IMR-90 (cell line): ENCODE results near the gene MSI2. TPM values are rescaled to one million over a fixed set of nuclear protein-coding genes. Genes with fewer than 3 reads are reported as not detected.
A peak's percentile ranks its signal among the peaks of the same experiment; 100 is the strongest.

Source experiments
- ATAC-seq: fragments of 200-7000 bp; cut with Tn5 transposase; 2 replicates; pipeline ENCODE4 v1.9.1; 2020; ENCODE audit warnings: low read depth, mild to moderate bottlenecking, moderate library complexity
- BruUV-seq: library from RNA; stranded (reverse); fragments of 400-500 nt; replicated peaks from 2 replicates; lab custom pipeline; 2021; lab: Mats Ljungman, UMichigan
- CTCF ChIA-PET: fragments of 300-600 bp; formaldehyde crosslinking; extraction: SDS; loops from one replicate; lab custom pipeline; 2021; ENCODE audit warnings: antibody characterized with exemption; lab: Yijun Ruan, JAX
- POLR2A ChIA-PET: fragments of 300-600 bp; sonication (Branson Sonifier 250); formaldehyde crosslinking; loops from one replicate; lab custom pipeline; 2022; ENCODE audit warnings: antibody characterized with exemption; ENCODE audit not compliant: unreplicated experiment; lab: Charles Lee
- DNase-seq: peaks from one replicate; pipeline ENCODE4 v3.0.0; 2013
- H2AFZ ChIP-seq: replicated peaks from 2 replicates; pipeline ENCODE3; 2013; ENCODE audit warnings: low read length, mild to moderate bottlenecking; ENCODE audit not compliant: poor library complexity
- H2AK5ac ChIP-seq: 2 replicates; pipeline ENCODE4 v1.6.1; 2013; ENCODE audit warnings: low read depth, low read length, inconsistent platforms
- H2AK9ac ChIP-seq: replicated peaks from 2 replicates; pipeline ENCODE3; 2013; ENCODE audit warnings: mild to moderate bottlenecking, low read depth, low read length, moderate library complexity; ENCODE audit not compliant: poor library complexity
- H2BK120ac ChIP-seq: 2 replicates; pipeline ENCODE4 v1.6.1; 2013; ENCODE audit warnings: low read depth, low read length, inconsistent platforms
- H2BK15ac ChIP-seq: 3 replicates; pipeline ENCODE4 v1.6.1; 2013; ENCODE audit warnings: low read depth, low read length, inconsistent platforms
- H2BK20ac ChIP-seq: 2 replicates; pipeline ENCODE4 v1.6.1; 2013; ENCODE audit warnings: low read depth, mild to moderate bottlenecking, inconsistent platforms, low read length, moderate library complexity
- H2BK5ac ChIP-seq: 2 replicates; pipeline ENCODE4 v1.6.1; 2013; ENCODE audit warnings: mild to moderate bottlenecking, low read depth, low read length, inconsistent platforms; ENCODE audit not compliant: poor library complexity, severe bottlenecking
- H3K14ac ChIP-seq: replicated peaks from 2 replicates; pipeline ENCODE4 v1.6.1; 2013; ENCODE audit warnings: low read depth, low read length, inconsistent platforms
- H3K18ac ChIP-seq: 2 replicates; pipeline ENCODE4 v1.6.1; 2013; ENCODE audit warnings: low read depth, low read length, control low read depth
- H3K23ac ChIP-seq: 2 replicates; pipeline ENCODE4 v1.6.1; 2013; ENCODE audit warnings: low read depth, low read length, inconsistent platforms
- H3K27ac ChIP-seq: 2 replicates; pipeline ENCODE4 v1.5.1; 2013; ENCODE audit warnings: mild to moderate bottlenecking, control low read depth, low read length; ENCODE audit not compliant: insufficient read depth
- H3K27me3 ChIP-seq: 2 replicates; pipeline ENCODE4 v1.6.1; 2013; ENCODE audit warnings: low read length; ENCODE audit not compliant: control insufficient read depth, insufficient read depth
- H3K36me3 ChIP-seq: 2 replicates; pipeline ENCODE4 v1.6.1; 2013; ENCODE audit warnings: low read length, mixed read lengths; ENCODE audit not compliant: control insufficient read depth, insufficient read depth
- H3K4ac ChIP-seq: 2 replicates; pipeline ENCODE4 v1.6.1; 2013; ENCODE audit warnings: low read depth, low read length, inconsistent platforms
- H3K4me1 ChIP-seq: 2 replicates; pipeline ENCODE4 v1.6.1; 2013; ENCODE audit warnings: low read length, mixed read lengths; ENCODE audit not compliant: control insufficient read depth, insufficient read depth
- H3K4me2 ChIP-seq: 2 replicates; pipeline ENCODE4 v1.6.1; 2013; ENCODE audit warnings: low read depth, mild to moderate bottlenecking, control low read depth, low read length, moderate library complexity
- H3K4me3 ChIP-seq: 2 replicates; pipeline ENCODE4 v1.5.1; 2013; ENCODE audit warnings: low read depth, mild to moderate bottlenecking, control low read depth, low read length, moderate library complexity; ENCODE audit not compliant: insufficient read depth
- H3K56ac ChIP-seq: 2 replicates; pipeline ENCODE4 v1.6.1; 2013; ENCODE audit warnings: low read length, inconsistent platforms; ENCODE audit not compliant: insufficient read depth; ENCODE audit errors: extremely low read depth
- H3K79me1 ChIP-seq, 2 experiments: 2 replicates each; pipeline ENCODE4 v1.6.1; 2013; ENCODE audit warnings: low read length in 2 of 2, inconsistent platforms in 1 of 2, low read depth in 1 of 2
- H3K9ac ChIP-seq: 2 replicates; pipeline ENCODE4 v1.6.1; 2013; ENCODE audit warnings: low read depth, low read length, control low read depth
- H3K9me1 ChIP-seq: 2 replicates; pipeline ENCODE4 v1.6.1; 2013; ENCODE audit warnings: low read length, inconsistent platforms; ENCODE audit not compliant: insufficient read depth
- H3K9me3 ChIP-seq: 2 replicates; pipeline ENCODE4 v1.6.1; 2013; ENCODE audit warnings: low read length; ENCODE audit not compliant: control insufficient read depth, insufficient read depth
- H4K20me1 ChIP-seq: 2 replicates; pipeline ENCODE4 v1.6.1; 2013; ENCODE audit warnings: low read length, inconsistent platforms; ENCODE audit not compliant: insufficient read depth
- H4K5ac ChIP-seq: 2 replicates; pipeline ENCODE4 v1.6.1; 2013; ENCODE audit warnings: mild to moderate bottlenecking, low read depth, low read length, control low read depth
- H4K8ac ChIP-seq, 2 experiments: 2 replicates each; pipeline ENCODE4 v1.6.1; 2013; ENCODE audit warnings: low read depth in 2 of 2, low read length in 2 of 2, control low read depth in 1 of 2, inconsistent platforms in 1 of 2
- H4K91ac ChIP-seq: 2 replicates; pipeline ENCODE4 v1.6.1; 2013; ENCODE audit warnings: low read depth, low read length, inconsistent platforms; ENCODE audit not compliant: insufficient read depth
- BHLHE40 ChIP-seq: fragments of 150-350 bp; IDR thresholded peaks from 2 replicates; pipeline ENCODE4 v1.6.1; 2016; ENCODE audit warnings: mild to moderate bottlenecking, low read depth, low read length
- CEBPB ChIP-seq: IDR thresholded peaks from 2 replicates; pipeline ENCODE4 v1.6.1; 2012; ENCODE audit warnings: low read depth, low read length, improper control_type of control experiment
- CHD1 ChIP-seq: IDR thresholded peaks from 2 replicates; pipeline ENCODE4 v1.6.1; 2012; ENCODE audit warnings: low read depth, low read length, improper control_type of control experiment
- FOS ChIP-seq: fragments of 150-350 bp; IDR thresholded peaks from 2 replicates; pipeline ENCODE4 v1.6.1; 2016; ENCODE audit warnings: low read depth, low read length
- MAFK ChIP-seq: IDR thresholded peaks from 2 replicates; pipeline ENCODE4 v1.6.1; 2012; ENCODE audit warnings: low read depth, low read length, improper control_type of control experiment
- MAZ ChIP-seq: IDR thresholded peaks from 2 replicates; pipeline ENCODE4 v1.6.1; 2012; ENCODE audit warnings: low read depth, mild to moderate bottlenecking, low read length, improper control_type of control experiment, moderate library complexity, borderline replicate concordance
- MXI1 ChIP-seq: IDR thresholded peaks from 2 replicates; pipeline ENCODE4 v1.6.1; 2012; ENCODE audit warnings: low read depth, mild to moderate bottlenecking, low read length, moderate library complexity, borderline replicate concordance
- NFE2L2 ChIP-seq: fragments of 150-350 bp; IDR thresholded peaks from 2 replicates; pipeline ENCODE4 v1.6.1; 2016; ENCODE audit warnings: low read depth, mild to moderate bottlenecking, low read length
- POLR2A ChIP-seq: IDR thresholded peaks from 2 replicates; pipeline ENCODE4 v1.6.1; 2012; ENCODE audit warnings: mild to moderate bottlenecking, low read depth, low read length
- RAD21 ChIP-seq: IDR thresholded peaks from 2 replicates; pipeline ENCODE4 v1.6.1; 2012; ENCODE audit warnings: low read length, improper control_type of control experiment
- RFX5 ChIP-seq: IDR thresholded peaks from 2 replicates; pipeline ENCODE4 v1.8.0; 2012; ENCODE audit warnings: low read depth, mild to moderate bottlenecking, low read length, moderate library complexity
- SMC3 ChIP-seq: fragments of 150-350 bp; IDR thresholded peaks from 2 replicates; pipeline ENCODE4 v1.6.1; 2016; ENCODE audit warnings: low read depth, mild to moderate bottlenecking, antibody characterized with exemption, low read length, moderate library complexity
- WGBS, 2 experiments: methylation state at CpG; one replicate each; pipeline versions ENCODE4 v1.1.5 to v1.1.7; 2013; ENCODE audit warnings: missing lambda C conversion rate in 2 of 2; ENCODE audit not compliant: insufficient read length in 1 of 2; ENCODE audit errors: extremely low coverage in 2 of 2; 5-methylcytosine and 5-hydroxymethylcytosine counted together
- dilution Hi-C: fragments of 300-500 bp; cut with HindIII; formaldehyde crosslinking; loops from one replicate; pipeline ENCODE4 v1.14.3; 2018; ENCODE audit warnings: low sequenced_read_pairs; ENCODE audit not compliant: unreplicated experiment
- in situ Hi-C: fragments of 300-500 bp; cut with MboI; formaldehyde crosslinking; loops from 3 replicates; pipeline ENCODE4 v1.14.3; 2019; ENCODE audit warnings: low sequenced_read_pairs, inconsistent platforms, mixed read lengths
- intact Hi-C: fragments of 100-400 bp; cut with micrococcal nuclease; formaldehyde crosslinking; loops from 2 replicates; pipeline ENCODE4 v1.10.0; 2022
- polyA plus RNA-seq, 3 experiments: library from polyadenylated mRNA; depleted of rRNA; stranded (reverse); fragments of >200 nt; gene quantifications; 2 replicates each; pipeline ENCODE4 v1.2.3, GENCODE V29; 2012; ENCODE audit warnings: low replicate concordance in 1 of 3
- total RNA-seq: library from RNA; depleted of rRNA; stranded (reverse); fragments of >200 nt; gene quantifications from 2 replicates; pipeline ENCODE4 v1.2.3, GENCODE V29; 2012
- TF ChIP-seq, protein P1 (sequence below): fragments of 150-350 bp; IDR thresholded peaks from 2 replicates; pipeline ENCODE4 v1.6.1; 2016; ENCODE audit warnings: low read depth, mild to moderate bottlenecking, low read length, moderate library complexity, borderline replicate concordance
- TF ChIP-seq, protein P2 (sequence below): fragments of 150-350 bp; IDR thresholded peaks from 2 replicates; pipeline ENCODE4 v1.6.1; 2017; ENCODE audit warnings: mild to moderate bottlenecking, antibody characterized with exemption, low read length, low read depth
- TF ChIP-seq, protein P3 (sequence below): conservative IDR thresholded peaks from 2 replicates; pipeline ENCODE4 v1.5.1; 2012; ENCODE audit warnings: mild to moderate bottlenecking, low read depth, low read length, improper control_type of control experiment

MSI2 gene
- total and polyA plus RNA-seq, 2 of the 4 experiments (the other 2 are of a cell fraction) = 13.0 to 16.0 TPM

DNA sequence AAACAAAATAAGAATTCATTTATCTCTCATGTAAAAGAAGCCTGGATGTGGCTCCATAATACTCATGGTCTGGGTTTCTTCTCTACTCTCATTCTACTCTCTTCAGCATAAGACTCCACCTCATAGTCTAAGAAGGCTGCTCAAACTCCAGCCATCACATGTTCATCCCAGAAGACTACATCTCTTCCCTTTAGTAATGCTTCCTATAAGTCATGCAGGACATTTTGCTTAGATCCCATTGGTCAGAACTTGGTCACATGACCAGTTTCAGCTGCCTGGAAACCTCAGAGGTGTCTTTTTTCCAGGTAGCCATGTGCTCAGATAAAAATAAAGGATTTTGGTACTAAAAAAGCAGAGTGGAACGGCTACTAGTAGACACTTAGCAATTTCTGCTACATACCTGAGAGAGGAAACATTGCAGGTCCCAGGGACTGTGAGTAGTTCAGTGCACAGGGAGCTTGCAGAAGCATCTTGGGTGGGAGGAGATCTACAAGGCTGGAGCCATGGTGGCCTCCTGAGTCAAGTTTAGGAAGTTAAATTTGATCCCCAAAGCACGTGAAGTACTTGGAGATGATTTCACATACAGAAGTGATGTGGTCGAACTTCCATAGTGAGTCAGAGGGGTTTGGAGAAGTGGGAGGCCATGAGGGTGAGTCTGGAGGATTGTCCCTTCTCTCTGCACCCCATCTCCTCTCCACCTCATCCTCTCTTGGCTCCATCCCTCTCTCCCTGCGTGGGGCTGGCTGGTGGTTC lies 378.6 kb downstream of the MSI2 start:
- WGBS, 2 experiments = 83% methylated on average over 2 of the region's 4 CpGs; no CpG with 5 or more reads in 1 of the 2 experiments
- DNase-seq = peak; percentile 78
- no peak overlapping the region for H4K8ac ChIP-seq
- BruUV-seq = no TSS peak
- no peak overlapping the region for H4K91ac ChIP-seq
- in situ Hi-C loops = no loop called here
- no peak overlapping the region for H4K5ac ChIP-seq
- H3K23ac ChIP-seq = no peak overlapping the region
- ChIA-PET POLR2A (no interaction called here), CTCF (no interaction called here)
- H4K20me1 ChIP-seq = no peaks in the 10 kb centered on the region
- H2BK5ac ChIP-seq = no peak overlapping the region
- no peak overlapping the region for H2AK9ac ChIP-seq
- H3K79me1 ChIP-seq = no peaks in the 10 kb centered on the region
- H3K18ac ChIP-seq = no peak overlapping the region
- 0 out of 2 replicates have a peak overlapping the region, but pooled peaks have one; percentile 5 for H2AK5ac ChIP-seq
- no peak overlapping the region for H2AFZ ChIP-seq
- dilution Hi-C loops = no loop called here
- no peak overlapping the region for H3K27ac ChIP-seq
- H3K14ac ChIP-seq = 0 out of 2 replicates have a peak overlapping the region, but pooled peaks have one; percentile 25
- no peak overlapping the region for H3K56ac ChIP-seq
- H2BK20ac ChIP-seq = no peak overlapping the region
- H3K4me3 ChIP-seq = no peak overlapping the region
- peaks cover 13% of the 10 kb centered on the region for H3K9me1 ChIP-seq
- intact Hi-C loops = no loop called here
- H3K4ac ChIP-seq = no peak overlapping the region; the same call in 1 of the 2 replicates
- no peaks in the 10 kb centered on the region; the same call in 1 of the 2 replicates for H3K9me3 ChIP-seq
- peaks cover 7% of the 10 kb centered on the region for H3K4me1 ChIP-seq
- peak; percentile 42; the same call in 1 of the 2 replicates for ATAC-seq
- H3K4me2 ChIP-seq = no peak overlapping the region
- H3K9ac ChIP-seq = no peak overlapping the region
- no peaks in the 10 kb centered on the region for H3K27me3 ChIP-seq
- H2BK120ac ChIP-seq = no peak overlapping the region
- peaks cover 5% of the 10 kb centered on the region; the same call in 1 of the 2 replicates for H3K36me3 ChIP-seq
- H2BK15ac ChIP-seq = no peak overlapping the region
- no peak for TF ChIP-seq NFE2L2
- TF ChIP-seq, protein P1, sequence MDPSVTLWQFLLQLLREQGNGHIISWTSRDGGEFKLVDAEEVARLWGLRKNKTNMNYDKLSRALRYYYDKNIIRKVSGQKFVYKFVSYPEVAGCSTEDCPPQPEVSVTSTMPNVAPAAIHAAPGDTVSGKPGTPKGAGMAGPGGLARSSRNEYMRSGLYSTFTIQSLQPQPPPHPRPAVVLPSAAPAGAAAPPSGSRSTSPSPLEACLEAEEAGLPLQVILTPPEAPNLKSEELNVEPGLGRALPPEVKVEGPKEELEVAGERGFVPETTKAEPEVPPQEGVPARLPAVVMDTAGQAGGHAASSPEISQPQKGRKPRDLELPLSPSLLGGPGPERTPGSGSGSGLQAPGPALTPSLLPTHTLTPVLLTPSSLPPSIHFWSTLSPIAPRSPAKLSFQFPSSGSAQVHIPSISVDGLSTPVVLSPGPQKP = no peak
- TF ChIP-seq MAFK = no peak
- TF ChIP-seq, protein P2, sequence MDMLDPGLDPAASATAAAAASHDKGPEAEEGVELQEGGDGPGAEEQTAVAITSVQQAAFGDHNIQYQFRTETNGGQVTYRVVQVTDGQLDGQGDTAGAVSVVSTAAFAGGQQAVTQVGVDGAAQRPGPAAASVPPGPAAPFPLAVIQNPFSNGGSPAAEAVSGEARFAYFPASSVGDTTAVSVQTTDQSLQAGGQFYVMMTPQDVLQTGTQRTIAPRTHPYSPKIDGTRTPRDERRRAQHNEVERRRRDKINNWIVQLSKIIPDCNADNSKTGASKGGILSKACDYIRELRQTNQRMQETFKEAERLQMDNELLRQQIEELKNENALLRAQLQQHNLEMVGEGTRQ = peak; percentile 42
- no peak for TF ChIP-seq SMC3
- TF ChIP-seq RFX5 = no peak
- TF ChIP-seq, protein P3, sequence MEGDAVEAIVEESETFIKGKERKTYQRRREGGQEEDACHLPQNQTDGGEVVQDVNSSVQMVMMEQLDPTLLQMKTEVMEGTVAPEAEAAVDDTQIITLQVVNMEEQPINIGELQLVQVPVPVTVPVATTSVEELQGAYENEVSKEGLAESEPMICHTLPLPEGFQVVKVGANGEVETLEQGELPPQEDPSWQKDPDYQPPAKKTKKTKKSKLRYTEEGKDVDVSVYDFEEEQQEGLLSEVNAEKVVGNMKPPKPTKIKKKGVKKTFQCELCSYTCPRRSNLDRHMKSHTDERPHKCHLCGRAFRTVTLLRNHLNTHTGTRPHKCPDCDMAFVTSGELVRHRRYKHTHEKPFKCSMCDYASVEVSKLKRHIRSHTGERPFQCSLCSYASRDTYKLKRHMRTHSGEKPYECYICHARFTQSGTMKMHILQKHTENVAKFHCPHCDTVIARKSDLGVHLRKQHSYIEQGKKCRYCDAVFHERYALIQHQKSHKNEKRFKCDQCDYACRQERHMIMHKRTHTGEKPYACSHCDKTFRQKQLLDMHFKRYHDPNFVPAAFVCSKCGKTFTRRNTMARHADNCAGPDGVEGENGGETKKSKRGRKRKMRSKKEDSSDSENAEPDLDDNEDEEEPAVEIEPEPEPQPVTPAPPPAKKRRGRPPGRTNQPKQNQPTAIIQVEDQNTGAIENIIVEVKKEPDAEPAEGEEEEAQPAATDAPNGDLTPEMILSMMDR = no peak
- TF ChIP-seq CEBPB = no peak
- no peak for TF ChIP-seq RAD21
- TF ChIP-seq BHLHE40 = peak; percentile 93
- no peak for TF ChIP-seq POLR2A
- no peak for TF ChIP-seq MXI1
- no peak for TF ChIP-seq CHD1
- TF ChIP-seq FOS = no peak
- no peak for TF ChIP-seq MAZ
